T-helper 17 cell (primary cell): ENCODE results near the gene MAPK8IP2. TPM values are rescaled to one million over a fixed set of nuclear protein-coding genes. Genes with fewer than 3 reads are reported as not detected.
A peak's percentile ranks its signal among the peaks of the same experiment; 100 is the strongest.

Experiments
- ATAC-seq: fragments of 150-1000 bp; cut with Tn5 transposase; 2 replicates; pipeline ENCODE4 v1.10.0; 2021; ENCODE audit warnings: mild to moderate bottlenecking, moderate library complexity
- DNase-seq, 3 donors: peaks; one replicate each; pipeline versions ENCODE4 v3.0.0 to v3.0.0-alpha.2; 2020 to 2021
- H3K9me3 ChIP-seq: one replicate; pipeline ENCODE4 v1.7.0; 2013; ENCODE audit warnings: low read length, mild to moderate bottlenecking; ENCODE audit not compliant: control insufficient read depth, poor library complexity, severe bottlenecking
- H3K27ac Mint-ChIP-seq: one replicate; pipeline ENCODE4 v1.8.0; 2022; ENCODE audit warnings: mild to moderate bottlenecking, moderate library complexity, mixed read lengths
- H3K27me3 Mint-ChIP-seq: one replicate; pipeline ENCODE4 v1.8.0; 2022; ENCODE audit warnings: mixed read lengths
- H3K36me3 Mint-ChIP-seq: one replicate; pipeline ENCODE4 v1.8.0; 2022; ENCODE audit warnings: low read depth, mixed read lengths
- H3K4me1 Mint-ChIP-seq: one replicate; pipeline ENCODE4 v1.8.0; 2022; ENCODE audit warnings: mild to moderate bottlenecking, mixed read lengths
- H3K4me3 Mint-ChIP-seq: one replicate; pipeline ENCODE4 v1.8.0; 2022; ENCODE audit warnings: mild to moderate bottlenecking, moderate library complexity, mixed read lengths
- total RNA-seq, 4 donors: library from RNA in 2 of 4; stranded (reverse) in 2 of 4; gene quantifications; one replicate each; pipeline ENCODE4 v1.2.3 and lab custom pipeline; 2022 to 2026

The MAPK8IP2 gene
- total RNA-seq, 2 donors from 2014 or later, result 0.08 to 0.17 TPM

- H3K4me1 Mint-ChIP-seq, result peaks cover 22% of the 10 kb centered on the region
Measured at GRCh38 chr22:50621356-50621880, 20.8 kb downstream of the MAPK8IP2 start.

GRCh38 chr22:50621948-50622722 is 21.5 kb downstream of the MAPK8IP2 start:
- Mint-ChIP-seq H3K36me3 (no peaks in the 10 kb centered on the region), H3K4me3 (peak overlapping the region; percentile 91), H3K27ac (peak overlapping the region; percentile 99), H3K4me1 (peaks cover 25% of the 10 kb centered on the region), H3K27me3 (no peaks in the 10 kb centered on the region)
- no peaks in the 10 kb centered on the region for H3K9me3 ChIP-seq
- DNase-seq (no peak), ATAC-seq (no peak)

More at GRCh38 chr22:50621356-50621880, 20.8 kb downstream of the MAPK8IP2 start:
- Mint-ChIP-seq H3K27me3 (no peaks in the 10 kb centered on the region), H3K4me3 (peak overlapping the region; percentile 91), H3K27ac (peak overlapping the region; percentile 99), H3K36me3 (no peaks in the 10 kb centered on the region)
- H3K9me3 ChIP-seq, result no peaks in the 10 kb centered on the region
- DNase-seq, result peak in 1 of 3 donors; percentile 33
- peak; percentile 62 for ATAC-seq

GRCh38 chr22:50622723-50623327 is 22.2 kb downstream of the MAPK8IP2 start:
- DNase-seq (no peak), ATAC-seq (no peak)
- H3K27ac Mint-ChIP-seq, result peak overlapping the region; percentile 99
- H3K27me3 Mint-ChIP-seq, result no peaks in the 10 kb centered on the region
- no peaks in the 10 kb centered on the region for H3K9me3 ChIP-seq
- peak overlapping the region; percentile 91 for H3K4me3 Mint-ChIP-seq
- peaks cover 25% of the 10 kb centered on the region for H3K4me1 Mint-ChIP-seq
- no peaks in the 10 kb centered on the region for H3K36me3 Mint-ChIP-seq

- H3K4me3 Mint-ChIP-seq, result peak overlapping the region; percentile 59
Measured at GRCh38 chr22:50624347-50625130, 23.9 kb downstream of the MAPK8IP2 start.

GRCh38 chr22:50625131-50625567 is 24.6 kb downstream of the MAPK8IP2 start:
- DNase-seq, result no peak
- H3K4me1 Mint-ChIP-seq, result peaks cover 35% of the 10 kb centered on the region

More at GRCh38 chr22:50624347-50625130, 23.9 kb downstream of the MAPK8IP2 start:
- peaks cover 31% of the 10 kb centered on the region for H3K4me1 Mint-ChIP-seq
- H3K36me3 Mint-ChIP-seq, result peaks cover 5% of the 10 kb centered on the region
- peak overlapping the region; percentile 73 for H3K27ac Mint-ChIP-seq
- H3K27me3 Mint-ChIP-seq, result no peaks in the 10 kb centered on the region
- ATAC-seq, result no peak
- no peak for DNase-seq
- no peaks in the 10 kb centered on the region for H3K9me3 ChIP-seq

GRCh38 chr22:50625568-50626313 is 25.1 kb downstream of the MAPK8IP2 start:
- Mint-ChIP-seq H3K27me3 (no peaks in the 10 kb centered on the region), H3K36me3 (peaks cover 5% of the 10 kb centered on the region), H3K4me1 (peaks cover 35% of the 10 kb centered on the region), H3K4me3 (peak overlapping the region; percentile 19), H3K27ac (peak overlapping the region; percentile 29)
- DNase-seq (no peak), ATAC-seq (no peak)
- no peaks in the 10 kb centered on the region for H3K9me3 ChIP-seq

More at GRCh38 chr22:50625131-50625567, 24.6 kb downstream of the MAPK8IP2 start:
- Mint-ChIP-seq H3K4me3 (no peak overlapping the region), H3K27ac (peak overlapping the region; percentile 29), H3K36me3 (peaks cover 5% of the 10 kb centered on the region), H3K27me3 (no peaks in the 10 kb centered on the region)
- H3K9me3 ChIP-seq, result no peaks in the 10 kb centered on the region
- ATAC-seq, result no peak

GRCh38 chr22:50626314-50626849 is 25.8 kb downstream of the MAPK8IP2 start:
- Mint-ChIP-seq H3K27ac (peak overlapping the region; percentile 34), H3K27me3 (no peaks in the 10 kb centered on the region), H3K36me3 (peaks cover 5% of the 10 kb centered on the region), H3K4me3 (peak overlapping the region; percentile 86), H3K4me1 (peaks cover 28% of the 10 kb centered on the region)
- DNase-seq, result no peak
- no peaks in the 10 kb centered on the region for H3K9me3 ChIP-seq
- no peak for ATAC-seq

- Mint-ChIP-seq H3K4me3 (peak overlapping the region; percentile 96), H3K27me3 (no peaks in the 10 kb centered on the region), H3K36me3 (peaks cover 5% of the 10 kb centered on the region), H3K4me1 (peaks cover 22% of the 10 kb centered on the region), H3K27ac (peak overlapping the region; percentile 97)
- H3K9me3 ChIP-seq, result no peaks in the 10 kb centered on the region
- ATAC-seq, result no peak
- DNase-seq, result no peak
Measured at GRCh38 chr22:50626850-50627641, 26.5 kb downstream of the MAPK8IP2 start.

GRCh38 chr22:50627642-50628542 is 27.3 kb downstream of the MAPK8IP2 start, which contains the start of gene ARSA:
TSS of gene ARSA (minus strand) at chr22:50628152. CDS start at chr22:50627779, 373 bp downstream.
- Mint-ChIP-seq H3K27me3 (no peaks in the 10 kb centered on the region), H3K4me1 (peaks cover 19% of the 10 kb centered on the region), H3K4me3 (peak within 1 kb of the TSS; percentile 96), H3K27ac (peak within 1 kb of the TSS; percentile 97), H3K36me3 (peaks cover 5% of the 10 kb centered on the region)
- H3K9me3 ChIP-seq, result no peaks in the 10 kb centered on the region
- peak; percentile 93 for ATAC-seq
- DNase-seq, result peak; percentile 58 to 76 (median 70)

GRCh38 chr22:50628543-50629134 is 28.0 kb downstream of the MAPK8IP2 start:
- H3K9me3 ChIP-seq, result no peaks in the 10 kb centered on the region
- no peaks in the 10 kb centered on the region for H3K27me3 Mint-ChIP-seq
- H3K4me1 Mint-ChIP-seq, result peaks cover 19% of the 10 kb centered on the region
- H3K36me3 Mint-ChIP-seq, result peaks cover 5% of the 10 kb centered on the region
- H3K4me3 Mint-ChIP-seq, result peak overlapping the region; percentile 96
- DNase-seq (no peak), ATAC-seq (no peak)
- H3K27ac Mint-ChIP-seq, result peak overlapping the region; percentile 97
